ENCODE measurements around the gene GALNT15. TPM values are rescaled to one million over a fixed set of nuclear protein-coding genes. Genes with fewer than 3 reads are reported as not detected.

GALNT15 gene
- polyA plus RNA-seq, 1 experiment: 27.9 TPM

GRCh38 chr3:16257309-16257708 lies 82.8 kb downstream of the GALNT15 start:
- Histone ChIP-seq H3K27ac (ENCODE audit: low read depth, low read length) (no peak overlapping the region), H3K4me3 (ENCODE audit: low read depth, low read length) (no peak overlapping the region), H3K9me3 (ENCODE audit: control insufficient read depth, insufficient read depth, low read length) (no peaks in the 10 kb centered on the region), H3K27me3 (ENCODE audit: control insufficient read depth, insufficient read depth, low read length) (no peaks in the 10 kb centered on the region)
- ChIA-PET CTCF (interaction anchor here (0.8 kb wide), 1 partner anchor 9 kb away, joined by 3 read pairs; no protein-coding TSS in a partner anchor), POLR2A (no interaction called here)
- TF ChIP-seq CTCF (IDR thresholded peaks at IDR 0.05; ENCODE audit: low read depth, low read length): no peak
- DNase-seq (ENCODE audit: low read depth, low spot score): no peak

DNA sequence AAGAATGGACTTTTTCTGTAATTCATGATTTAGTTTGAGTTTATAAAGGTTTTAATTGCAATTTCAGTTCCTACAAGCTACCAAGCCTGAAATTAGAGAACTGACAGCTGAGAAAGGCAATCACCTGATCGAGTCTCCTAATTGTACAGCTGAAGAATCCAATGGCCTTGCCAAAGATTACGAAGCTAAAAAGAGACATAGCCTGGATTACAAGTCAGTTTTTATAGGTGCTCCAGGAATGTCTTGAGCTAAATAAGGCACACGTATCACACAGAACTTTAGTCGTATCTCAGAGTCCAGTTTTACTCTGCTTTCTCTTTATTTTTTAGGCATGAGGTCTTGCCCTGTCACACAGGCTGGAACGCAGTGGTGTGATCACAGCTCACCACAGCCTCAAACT lies 83.7 kb downstream of the GALNT15 start:
- DNase-seq (ENCODE audit: low read depth, low spot score): no peak
- no peak overlapping the region for H3K27ac ChIP-seq (ENCODE audit: low read depth, low read length)
- CTCF ChIA-PET: interaction anchor here (0.8 kb wide), 1 partner anchor 209 kb away, joined by 3 read pairs; no protein-coding TSS in a partner anchor
- POLR2A ChIA-PET: no interaction called here
- no peak for TF ChIP-seq CTCF (IDR thresholded peaks at IDR 0.05; ENCODE audit: low read depth, low read length)
- H3K4me3 ChIP-seq (ENCODE audit: low read depth, low read length): no peak overlapping the region
- no peaks in the 10 kb centered on the region for H3K9me3 ChIP-seq (ENCODE audit: control insufficient read depth, insufficient read depth, low read length)
- no peaks in the 10 kb centered on the region for H3K27me3 ChIP-seq (ENCODE audit: control insufficient read depth, insufficient read depth, low read length)

DNA sequence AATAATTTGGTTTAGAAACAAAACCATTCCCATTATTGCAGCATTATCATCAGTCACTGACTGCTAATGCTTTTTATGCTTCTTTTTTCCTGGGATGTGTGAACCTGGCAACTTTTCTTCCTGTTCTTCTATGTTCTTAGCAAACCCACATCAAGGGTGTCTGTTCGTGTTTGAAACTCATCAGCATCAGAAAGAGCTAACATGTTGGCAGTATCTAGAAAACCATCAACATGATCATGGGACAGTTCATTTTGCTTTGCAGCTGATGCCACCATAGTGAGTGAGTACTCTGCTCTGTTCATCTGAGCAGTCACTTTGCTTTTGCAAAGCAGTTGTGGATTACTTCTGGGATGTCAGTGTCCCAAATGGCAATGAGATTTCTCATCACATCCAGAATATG lies 84.4 kb downstream of the GALNT15 start:
- DNase-seq (ENCODE audit: low read depth, low spot score): no peak
- Histone ChIP-seq H3K9me3 (ENCODE audit: control insufficient read depth, insufficient read depth, low read length) (no peaks in the 10 kb centered on the region), H3K27ac (ENCODE audit: low read depth, low read length) (no peak overlapping the region), H3K27me3 (ENCODE audit: control insufficient read depth, insufficient read depth, low read length) (no peaks in the 10 kb centered on the region), H3K4me3 (ENCODE audit: low read depth, low read length) (no peak overlapping the region)
- ChIA-PET POLR2A (no interaction called here), CTCF (interaction anchor here (0.8 to 1.5 kb wide), 3 partner anchors 9 to 210 kb away, joined by 3 to 6 read pairs (median 3); no protein-coding TSS in a partner anchor)
- TF ChIP-seq CTCF (IDR thresholded peaks at IDR 0.05; ENCODE audit: low read depth, low read length): no peak

DNA sequence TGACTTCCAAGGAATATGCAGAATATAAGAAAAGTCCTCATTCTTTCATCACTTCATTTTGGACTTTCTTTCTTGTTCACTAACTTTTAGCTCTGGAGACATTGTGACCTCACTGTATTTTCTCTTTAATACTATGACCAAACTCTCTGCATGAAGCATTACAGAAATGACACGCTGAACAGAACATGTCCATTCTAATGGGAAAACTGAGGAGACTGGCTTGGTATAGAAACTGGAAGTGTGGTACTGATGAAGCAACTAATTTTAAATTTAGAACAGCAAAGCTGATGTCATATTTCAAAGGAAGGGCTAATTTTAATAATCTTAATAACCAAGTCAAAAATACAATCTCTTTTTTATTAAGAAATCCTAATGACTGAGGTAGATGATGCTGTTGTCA lies 85.6 kb downstream of the GALNT15 start:
- ChIA-PET POLR2A (no interaction called here), CTCF (interaction anchor here (1.5 kb wide), 1 partner anchor 12 kb away, joined by 6 read pairs; no protein-coding TSS in a partner anchor)
- no peak overlapping the region for H3K4me3 ChIP-seq (ENCODE audit: low read depth, low read length)
- no peak overlapping the region for H3K27ac ChIP-seq (ENCODE audit: low read depth, low read length)
- no peak for TF ChIP-seq CTCF (IDR thresholded peaks at IDR 0.05; ENCODE audit: low read depth, low read length)
- DNase-seq (ENCODE audit: low read depth, low spot score): no peak
- H3K9me3 ChIP-seq (ENCODE audit: control insufficient read depth, insufficient read depth, low read length): no peaks in the 10 kb centered on the region
- no peaks in the 10 kb centered on the region for H3K27me3 ChIP-seq (ENCODE audit: control insufficient read depth, insufficient read depth, low read length)

- H3K9me3 ChIP-seq (ENCODE audit: control insufficient read depth, insufficient read depth, low read length): no peaks in the 10 kb centered on the region
- H3K4me3 ChIP-seq (ENCODE audit: low read depth, low read length): no peak overlapping the region
- no peak overlapping the region for H3K27ac ChIP-seq (ENCODE audit: low read depth, low read length)
- no peaks in the 10 kb centered on the region for H3K27me3 ChIP-seq (ENCODE audit: control insufficient read depth, insufficient read depth, low read length)
- POLR2A ChIA-PET: no interaction called here
- DNase-seq (ENCODE audit: low read depth, low spot score): no peak
- no peak for TF ChIP-seq CTCF (IDR thresholded peaks at IDR 0.05; ENCODE audit: low read depth, low read length)
- CTCF ChIA-PET: no interaction called here
These were observed 87.7 kb downstream of the GALNT15 start for GRCh38 chr3:16262174-16262573.
